IMR-90 (cell line): ENCODE results near the gene KAT6B.

Source experiments
- TF ChIP-seq, protein P1 (sequence below): conservative IDR thresholded peaks from 2 replicates; pipeline ENCODE4 v1.5.1; 2012; ENCODE audit warnings: mild to moderate bottlenecking, low read depth, low read length, improper control_type of control experiment
- TF ChIP-seq, protein P2 (sequence below): fragments of 150-350 bp; IDR thresholded peaks from 2 replicates; pipeline ENCODE4 v1.6.1; 2017; ENCODE audit warnings: mild to moderate bottlenecking, antibody characterized with exemption, low read length, low read depth

DNA sequence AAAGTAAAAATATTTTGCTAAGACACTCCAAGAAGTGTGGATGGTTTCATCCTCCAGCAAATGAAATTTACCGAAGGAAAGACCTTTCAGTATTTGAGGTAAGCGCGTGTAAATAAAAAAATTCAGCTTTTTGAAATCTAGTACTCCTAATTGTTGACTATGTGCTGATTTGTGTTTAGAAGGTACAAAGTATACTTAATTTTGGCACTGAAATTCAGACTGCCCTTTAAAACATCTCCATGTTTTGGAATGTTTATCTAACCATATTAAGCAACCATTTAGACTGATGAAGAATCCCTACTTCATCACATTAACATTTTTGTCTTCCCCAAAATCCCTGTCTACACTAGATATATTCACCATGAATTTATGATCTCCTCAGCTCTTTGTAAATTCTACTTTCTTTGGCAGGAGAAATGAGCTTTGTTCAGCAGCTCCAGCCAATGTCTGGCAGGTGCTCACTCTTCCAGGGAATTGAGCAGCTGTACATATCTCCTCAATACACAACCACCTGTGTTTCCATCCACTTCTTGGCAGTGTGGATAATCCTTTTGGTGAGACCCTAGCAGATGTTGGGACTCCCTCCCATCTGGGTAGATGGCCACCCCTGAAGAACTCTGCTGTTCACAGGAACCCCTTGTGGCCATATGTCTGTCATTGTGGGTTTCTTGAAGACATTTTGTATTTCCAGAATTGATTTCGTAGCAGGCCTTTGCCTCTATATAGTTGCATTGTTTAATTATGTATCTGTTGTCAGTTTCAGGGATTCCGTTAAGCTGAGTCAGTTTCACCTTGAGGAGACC, 155.6 kb downstream of the KAT6B start:
- TF ChIP-seq, protein P1, sequence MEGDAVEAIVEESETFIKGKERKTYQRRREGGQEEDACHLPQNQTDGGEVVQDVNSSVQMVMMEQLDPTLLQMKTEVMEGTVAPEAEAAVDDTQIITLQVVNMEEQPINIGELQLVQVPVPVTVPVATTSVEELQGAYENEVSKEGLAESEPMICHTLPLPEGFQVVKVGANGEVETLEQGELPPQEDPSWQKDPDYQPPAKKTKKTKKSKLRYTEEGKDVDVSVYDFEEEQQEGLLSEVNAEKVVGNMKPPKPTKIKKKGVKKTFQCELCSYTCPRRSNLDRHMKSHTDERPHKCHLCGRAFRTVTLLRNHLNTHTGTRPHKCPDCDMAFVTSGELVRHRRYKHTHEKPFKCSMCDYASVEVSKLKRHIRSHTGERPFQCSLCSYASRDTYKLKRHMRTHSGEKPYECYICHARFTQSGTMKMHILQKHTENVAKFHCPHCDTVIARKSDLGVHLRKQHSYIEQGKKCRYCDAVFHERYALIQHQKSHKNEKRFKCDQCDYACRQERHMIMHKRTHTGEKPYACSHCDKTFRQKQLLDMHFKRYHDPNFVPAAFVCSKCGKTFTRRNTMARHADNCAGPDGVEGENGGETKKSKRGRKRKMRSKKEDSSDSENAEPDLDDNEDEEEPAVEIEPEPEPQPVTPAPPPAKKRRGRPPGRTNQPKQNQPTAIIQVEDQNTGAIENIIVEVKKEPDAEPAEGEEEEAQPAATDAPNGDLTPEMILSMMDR = no peak
- TF ChIP-seq, protein P2, sequence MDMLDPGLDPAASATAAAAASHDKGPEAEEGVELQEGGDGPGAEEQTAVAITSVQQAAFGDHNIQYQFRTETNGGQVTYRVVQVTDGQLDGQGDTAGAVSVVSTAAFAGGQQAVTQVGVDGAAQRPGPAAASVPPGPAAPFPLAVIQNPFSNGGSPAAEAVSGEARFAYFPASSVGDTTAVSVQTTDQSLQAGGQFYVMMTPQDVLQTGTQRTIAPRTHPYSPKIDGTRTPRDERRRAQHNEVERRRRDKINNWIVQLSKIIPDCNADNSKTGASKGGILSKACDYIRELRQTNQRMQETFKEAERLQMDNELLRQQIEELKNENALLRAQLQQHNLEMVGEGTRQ = no peak
